HepG2 (cell line): ENCODE measurements around the gene PDZD4. TPM values are rescaled to one million over a fixed set of nuclear protein-coding genes. Genes with fewer than 3 reads are reported as not detected.

Experiments
- ARNTL ChIP-seq: sonication (generic); formaldehyde crosslinking; IDR thresholded peaks from 2 replicates; pipeline ENCODE4 v1.4.0; 2020; ENCODE audit warnings: mild to moderate bottlenecking, missing genetic modification reagents
- BORCS8-MEF2B ChIP-seq: sonication (generic); formaldehyde crosslinking; IDR thresholded peaks from 2 replicates; pipeline ENCODE4 v1.8.0; 2022; ENCODE audit warnings: mild to moderate bottlenecking, missing genetic modification reagents
- BRF2 ChIP-seq: sonication (generic); formaldehyde crosslinking; IDR thresholded peaks from 2 replicates; pipeline ENCODE4 v1.8.1; 2022; ENCODE audit warnings: mild to moderate bottlenecking, missing genetic modification reagents
- ETV5 ChIP-seq: IDR thresholded peaks from 2 replicates; pipeline ENCODE4 v1.6.1; 2018; ENCODE audit warnings: missing biosample characterization, missing genetic modification reagents, inconsistent platforms, borderline replicate concordance
- GPN1 ChIP-seq: sonication (generic); formaldehyde crosslinking; IDR thresholded peaks from 2 replicates; pipeline ENCODE4 v1.5.1; 2020; ENCODE audit warnings: missing genetic modification reagents, borderline replicate concordance
- HES4 ChIP-seq: sonication (generic); formaldehyde crosslinking; IDR thresholded peaks from 2 replicates; pipeline ENCODE4 v1.9.0; 2021; ENCODE audit warnings: mild to moderate bottlenecking, missing genetic modification reagents, borderline replicate concordance
- KDM3A ChIP-seq: IDR thresholded peaks from 2 replicates; pipeline ENCODE4 v1.6.1; 2018; ENCODE audit warnings: low read depth, missing compliant biosample characterization
- KLF15 ChIP-seq: sonication (generic); formaldehyde crosslinking; IDR thresholded peaks from 2 replicates; pipeline ENCODE4 v1.8.1; 2023; ENCODE audit warnings: borderline replicate concordance, mild to moderate bottlenecking, inconsistent platforms, missing genetic modification reagents, mixed read lengths
- MED8 ChIP-seq: sonication (generic); formaldehyde crosslinking; IDR thresholded peaks from 2 replicates; pipeline ENCODE4 v1.8.1; 2023; ENCODE audit warnings: mild to moderate bottlenecking, missing genetic modification reagents; ENCODE audit not compliant: insufficient replicate concordance
- MLXIP ChIP-seq: sonication (generic); formaldehyde crosslinking; IDR thresholded peaks from 2 replicates; pipeline ENCODE4 v1.9.0; 2021; ENCODE audit warnings: missing genetic modification reagents, borderline replicate concordance
- POLR2A ChIP-seq, 2 experiments: IDR thresholded peaks; 2 replicates each; pipeline ENCODE4 v1.6.1; 2011; ENCODE audit warnings: low read depth in 2 of 2, low read length in 2 of 2, mild to moderate bottlenecking in 1 of 2, moderate library complexity in 1 of 2; ENCODE audit not compliant: insufficient read depth in 1 of 2
- REST ChIP-seq, 2 experiments: IDR thresholded peaks; 2 replicates each; pipeline ENCODE4 v1.6.1; 2011 to 2012; ENCODE audit warnings: low read length in 2 of 2, borderline replicate concordance in 1 of 2, low read depth in 1 of 2, mild to moderate bottlenecking in 1 of 2, moderate library complexity in 1 of 2
- SPEN ChIP-seq: sonication (generic); formaldehyde crosslinking; IDR thresholded peaks from 2 replicates; pipeline ENCODE4 v1.5.1; 2020; ENCODE audit warnings: low read depth, mild to moderate bottlenecking, missing genetic modification reagents
- SRSF9 ChIP-seq: fragments of 200-400 bp; formaldehyde crosslinking; IDR thresholded peaks from 2 replicates; pipeline ENCODE4 v1.6.1; 2018; ENCODE audit warnings: borderline replicate concordance, mild to moderate bottlenecking, low read depth, low read length; ENCODE audit not compliant: insufficient read depth, poor library complexity, severe bottlenecking
- ZC3H4 ChIP-seq: sonication (generic); formaldehyde crosslinking; IDR thresholded peaks from 2 replicates; pipeline ENCODE4 v1.4.0; 2020; ENCODE audit warnings: missing genetic modification reagents, borderline replicate concordance
- ZNF670 ChIP-seq: sonication (generic); formaldehyde crosslinking; IDR thresholded peaks from 2 replicates; pipeline ENCODE4 v1.8.0; 2022; ENCODE audit warnings: mild to moderate bottlenecking, missing genetic modification reagents, borderline replicate concordance
- ZNF775 ChIP-seq: sonication (generic); formaldehyde crosslinking; IDR thresholded peaks from 2 replicates; pipeline ENCODE4 v1.4.0; 2020; ENCODE audit warnings: missing genetic modification reagents, mild to moderate bottlenecking, moderate library complexity, borderline replicate concordance
- ZNF879 ChIP-seq: sonication (generic); formaldehyde crosslinking; IDR thresholded peaks from 2 replicates; pipeline ENCODE4 v1.8.1; 2023; ENCODE audit warnings: missing genetic modification reagents
- polyA plus RNA-seq, 8 experiments: library from polyadenylated mRNA; depleted of rRNA in 3 of 8; stranded (reverse) in 7 of 8; unstranded in 1 of 8; fragments of >200 nt; fragmentation: Illumina TruSeq in 4 of 8; extraction: Trizol in 4 of 8; gene quantifications; 2 replicates each; pipeline versions ENCODE4 v1.2.1 to v1.2.3, GENCODE V29; 2011 to 2016; ENCODE audit warnings: low read depth in 4 of 8, missing spikeins in 1 of 8, mixed read lengths in 1 of 8; ENCODE audit not compliant: insufficient read depth in 1 of 8
- total RNA-seq, 5 experiments: library from RNA; depleted of rRNA; stranded (reverse); fragments of >200 nt; fragmentation: Illumina TruSeq; extraction: Trizol; gene quantifications; 2 replicates each; pipeline ENCODE4 v1.2.3, GENCODE V29; 2016; ENCODE audit warnings: low read depth in 1 of 5

The PDZD4 gene
- total and polyA plus RNA-seq, 2 of the 13 experiments (the other 11 are each of a cell fraction or from before 2014, with no cell fraction given), result not detected

GRCh38 chrX:153763989-153764755, 66.2 kb downstream of the PDZD4 start, which contains the start of gene PLXNB3 (continued):
- TF ChIP-seq REST (IDR thresholded peaks at IDR 0.05; ENCODE audit: borderline replicate concordance in 1 of 2, low read depth in 1 of 2, low read length in 2 of 2), result no peak
- no peak for TF ChIP-seq ETV5 (CRISPR knock-in tag)
- TF ChIP-seq SPEN (CRISPR knock-in tag), result 0 out of 2 replicates have a peak, but pooled peaks have one; percentile 37
- TF ChIP-seq HES4 (CRISPR knock-in tag), result no peak
- no peak for TF ChIP-seq KDM3A (CRISPR knock-in tag)
- TF ChIP-seq MED8 (CRISPR knock-in tag), result no peak
- no peak for TF ChIP-seq BRF2 (CRISPR knock-in tag)
- no peak for TF ChIP-seq ZNF775
- TF ChIP-seq MLXIP (CRISPR knock-in tag), result no peak
- no peak for TF ChIP-seq ARNTL
- no peak for TF ChIP-seq KLF15 (CRISPR knock-in tag)
- 0 out of 2 replicates have a peak, but pooled peaks have one; percentile 18 for TF ChIP-seq BORCS8-MEF2B (CRISPR knock-in tag)
- no peak for TF ChIP-seq POLR2A (IDR thresholded peaks at IDR 0.05; ENCODE audit: insufficient read depth in 1 of 2, low read depth in 2 of 2, low read length in 2 of 2)
- no peak for TF ChIP-seq ZC3H4
- no peak for TF ChIP-seq ZNF670 (CRISPR knock-in tag)
- no peak for TF ChIP-seq SRSF9
- no peak for TF ChIP-seq GPN1
- no peak for TF ChIP-seq ZNF879
